Erythroblast (primary cell): ENCODE data around the gene RHEBL1.

Experiments
- DNase-seq, 2 experiments: peaks; one replicate each; lab custom pipeline; 2025; lab: John Stamatoyannopoulos, UW
- GATA1 ChIP-seq: IDR thresholded peaks from 2 replicates; pipeline ENCODE4 v1.6.1; 2011; ENCODE audit warnings: low read depth, mild to moderate bottlenecking, control low read depth, low read length, moderate library complexity
- POLR2A ChIP-seq: IDR thresholded peaks from 2 replicates; pipeline ENCODE4 v1.6.1; 2011; ENCODE audit warnings: mild to moderate bottlenecking, low read length

The RHEBL1 gene

DNA sequence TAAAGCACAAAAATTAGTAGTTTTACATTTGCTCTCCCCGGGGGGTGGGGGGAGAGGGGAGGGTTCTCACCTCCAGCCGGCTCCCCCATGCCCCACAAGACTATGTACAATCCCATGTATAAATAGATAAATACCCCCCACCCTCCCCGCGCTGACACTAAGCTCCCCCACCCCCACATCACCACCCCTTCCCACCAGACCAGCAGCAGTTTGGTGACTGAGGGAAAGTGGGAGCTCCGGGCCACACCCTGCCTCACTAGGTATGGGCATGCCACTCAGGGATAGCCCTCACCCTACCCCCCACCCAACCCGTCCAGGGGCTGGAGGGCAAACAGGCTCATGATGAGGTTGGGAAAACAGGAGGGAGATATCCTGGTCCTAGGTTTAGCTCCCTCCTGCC lies 49.3 kb downstream of the RHEBL1 start:
- no peak for DNase-seq
- TF ChIP-seq POLR2A, result no peak
- TF ChIP-seq GATA1, result no peak

DNA sequence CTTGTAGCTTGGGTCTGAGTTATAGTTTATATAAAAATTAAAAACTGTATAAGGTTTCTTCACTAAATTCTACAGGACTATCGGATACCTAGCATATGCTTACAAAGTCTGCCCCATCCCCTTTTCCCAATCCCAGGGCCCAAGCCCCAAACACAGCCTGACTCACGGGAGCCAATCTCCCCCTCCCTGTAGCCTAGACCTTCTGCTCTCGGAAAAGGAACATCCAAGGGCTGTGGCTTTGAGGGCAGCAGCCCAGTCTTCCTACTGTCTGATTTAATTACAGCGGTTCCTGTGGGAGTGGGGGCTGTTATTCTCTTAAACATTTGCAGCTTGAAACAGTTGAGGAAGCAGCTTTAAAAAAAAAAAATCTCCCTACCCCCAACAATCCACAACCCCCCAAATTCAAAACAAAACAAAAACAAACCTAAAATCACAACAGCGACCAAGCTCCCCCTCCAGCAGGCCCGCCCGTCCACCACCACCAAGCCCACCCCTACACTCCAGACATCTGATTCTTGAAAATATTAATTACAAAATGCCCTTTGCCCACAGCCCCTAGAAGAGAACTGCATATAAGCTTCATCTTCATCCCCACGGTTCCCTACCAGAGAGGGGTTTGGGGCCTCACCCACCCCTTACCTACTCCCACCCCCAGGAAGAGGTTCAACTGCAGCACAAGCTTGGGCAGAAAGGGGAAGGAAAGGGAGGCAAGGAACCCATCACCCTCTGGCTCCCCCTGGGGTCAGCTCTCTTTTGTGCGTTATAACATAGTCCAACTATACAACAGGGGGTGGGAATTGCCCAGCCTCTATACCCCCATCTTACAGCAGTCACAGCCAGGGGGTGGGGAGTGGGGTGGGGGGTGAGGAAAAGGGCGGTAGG lies 50.1 kb downstream of the RHEBL1 start:
- TF ChIP-seq GATA1 (no peak), POLR2A (no peak)
- peak; percentile 66 to 70 for DNase-seq

GRCh38 chr12:49019120-49019430 lies 50.7 kb downstream of the RHEBL1 start:
- TF ChIP-seq POLR2A (no peak), GATA1 (no peak)
- no peak for DNase-seq

DNA sequence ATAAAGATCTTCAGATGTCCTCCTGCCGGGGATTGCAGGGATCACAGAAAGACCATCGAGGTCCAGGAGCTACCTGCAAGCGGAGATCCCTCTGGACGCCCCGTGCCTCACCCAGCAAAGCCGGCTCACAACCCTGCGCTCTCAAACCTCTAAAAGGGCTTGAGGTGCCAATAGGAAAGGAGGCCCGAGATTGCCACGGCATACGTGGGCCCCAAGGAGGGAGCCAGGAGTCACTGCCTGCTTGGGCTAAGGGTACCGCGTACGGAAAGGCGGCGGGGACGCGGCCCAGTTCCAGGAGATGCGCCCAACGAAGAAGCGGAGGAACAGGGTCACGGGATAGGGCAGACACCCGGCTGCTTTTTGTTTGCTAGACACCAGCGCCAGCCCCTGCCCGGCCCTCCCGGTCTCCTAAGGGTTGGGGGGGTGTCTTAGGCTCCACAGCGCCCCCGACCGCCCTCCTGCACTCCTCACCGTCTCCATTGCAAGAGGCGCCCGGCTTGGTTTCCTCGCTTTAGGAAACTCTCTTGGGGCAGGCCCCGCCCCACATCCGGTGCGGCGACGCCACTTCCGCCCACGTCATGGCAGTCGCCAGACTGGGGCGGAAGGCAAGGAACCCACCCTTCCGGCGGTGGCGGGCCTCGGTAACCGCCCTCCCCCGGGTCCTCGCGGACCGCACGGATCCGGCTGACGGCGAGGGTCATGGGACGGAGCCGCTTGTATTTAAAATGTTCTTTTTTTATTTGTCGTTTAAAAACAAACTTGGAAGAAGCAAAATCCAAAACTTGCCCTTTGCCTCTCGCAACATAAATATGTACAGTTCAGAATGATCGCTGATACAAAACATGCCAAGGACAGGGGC lies 51.3 kb downstream of the RHEBL1 start, which contains the start of gene PRKAG1:
TSS of gene PRKAG1 (minus strand) at position 516 of the 859 bp plus-strand sequence. CDS start at position 480, 36 bp downstream.
- DNase-seq, result peak; percentile 98 to 99
- TF ChIP-seq POLR2A (peak; percentile 97), GATA1 (no peak)

GRCh38 chr12:49017891-49018260 lies 51.9 kb downstream of the RHEBL1 start:
- TF ChIP-seq POLR2A (no peak), GATA1 (no peak)
- peak in 1 of 2 experiments; percentile 75 for DNase-seq

DNA sequence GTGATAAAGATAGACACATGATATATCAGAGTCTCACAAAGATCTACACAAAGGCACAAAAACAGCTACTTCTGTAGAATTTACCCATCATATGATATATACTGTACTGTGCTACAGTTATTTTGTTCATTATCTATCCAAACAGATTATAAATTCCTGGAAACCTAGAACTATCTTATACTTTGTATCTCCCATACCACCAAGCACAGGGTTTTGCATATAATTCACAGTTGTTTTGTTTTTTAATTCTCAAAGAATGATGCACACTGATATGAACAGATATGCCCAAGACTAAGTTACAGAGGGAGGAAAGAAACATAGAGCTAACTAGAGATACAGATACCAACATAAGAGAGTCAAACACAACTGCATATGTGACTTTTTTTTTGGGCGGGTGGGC lies 54.6 kb downstream of the RHEBL1 start:
- TF ChIP-seq POLR2A, result peak; percentile 42
- no peak for TF ChIP-seq GATA1
- peak; percentile 55 to 84 for DNase-seq
